Measurements from ENCODE around the gene SLC7A8.

The SLC7A8 gene

GRCh38 chr14:23099212-23099861, 84.1 kb downstream of the SLC7A8 start:
- H3K9ac ChIP-seq (ENCODE audit: low read length): no peak overlapping the region
- no peak overlapping the region for H3K4me3 ChIP-seq (ENCODE audit: low read length)
- H3K27ac ChIP-seq (ENCODE audit: low read length): no peak overlapping the region
- H3K36me3 ChIP-seq (replicated peaks; ENCODE audit: low read depth, low read length): peaks cover 18% of the 10 kb centered on the region
- no peaks in the 10 kb centered on the region for H3K27me3 ChIP-seq (ENCODE audit: low read depth, low read length)
- no peak for TF ChIP-seq EZH2phosphoT487 (IDR thresholded peaks at IDR 0.05; ENCODE audit: low read depth)
- TF ChIP-seq CTCF (IDR thresholded peaks at IDR 0.05; ENCODE audit: low read depth, low read length): no peak
- no peak overlapping the region for H2AFZ ChIP-seq (ENCODE audit: low read depth, low read length)
- H3K79me2 ChIP-seq (ENCODE audit: low read length): peaks cover 31% of the 10 kb centered on the region
- 0 out of 2 replicates have a peak, but pooled peaks cover 6% of the 10 kb centered on the region for H3K4me1 ChIP-seq (ENCODE audit: low read length)
- no peak overlapping the region for H3K4me2 ChIP-seq (ENCODE audit: low read length)
- peaks cover under 1% of the 10 kb centered on the region for H4K20me1 ChIP-seq (ENCODE audit: insufficient read depth, low read length)
- no peaks in the 10 kb centered on the region for H3K9me3 ChIP-seq (ENCODE audit: insufficient read depth, low read length)

- no peak overlapping the region for H3K4me3 ChIP-seq (ENCODE audit: low read length)
- H2AFZ ChIP-seq (ENCODE audit: low read depth, low read length): no peak overlapping the region
- H3K27me3 ChIP-seq (ENCODE audit: low read depth, low read length): no peaks in the 10 kb centered on the region
- H3K4me2 ChIP-seq (ENCODE audit: low read length): no peak overlapping the region
- H3K27ac ChIP-seq (ENCODE audit: low read length): no peak overlapping the region
- H3K79me2 ChIP-seq (ENCODE audit: low read length): peaks cover 47% of the 10 kb centered on the region
- no peaks in the 10 kb centered on the region for H3K9me3 ChIP-seq (ENCODE audit: insufficient read depth, low read length)
- peaks cover 16% of the 10 kb centered on the region for H4K20me1 ChIP-seq (ENCODE audit: insufficient read depth, low read length)
- peaks cover 24% of the 10 kb centered on the region for H3K36me3 ChIP-seq (replicated peaks; ENCODE audit: low read depth, low read length)
- TF ChIP-seq EZH2phosphoT487 (IDR thresholded peaks at IDR 0.05; ENCODE audit: low read depth): no peak
- no peak for TF ChIP-seq CTCF (IDR thresholded peaks at IDR 0.05; ENCODE audit: low read depth, low read length)
- peaks cover 14% of the 10 kb centered on the region for H3K4me1 ChIP-seq (ENCODE audit: low read length)
- no peak overlapping the region for H3K9ac ChIP-seq (ENCODE audit: low read length)
Measured at GRCh38 chr14:23097786-23098185, 85.7 kb downstream of the SLC7A8 start.

- peak within 1 kb of the TSS; percentile 64 for H2AFZ ChIP-seq (ENCODE audit: low read depth, low read length)
- no peaks in the 10 kb centered on the region for H3K9me3 ChIP-seq (ENCODE audit: insufficient read depth, low read length)
- no peaks in the 10 kb centered on the region for H3K27me3 ChIP-seq (ENCODE audit: low read depth, low read length)
- H3K36me3 ChIP-seq (replicated peaks; ENCODE audit: low read depth, low read length): peaks cover 32% of the 10 kb centered on the region
- peak within 1 kb of the TSS; percentile 88 for H3K9ac ChIP-seq (ENCODE audit: low read length)
- TF ChIP-seq CTCF (IDR thresholded peaks at IDR 0.05; ENCODE audit: low read depth, low read length) (no peak), EZH2phosphoT487 (IDR thresholded peaks at IDR 0.05; ENCODE audit: low read depth) (no peak)
- peak within 1 kb of the TSS; percentile 79 for H3K27ac ChIP-seq (ENCODE audit: low read length)
- H3K79me2 ChIP-seq (ENCODE audit: low read length): peaks cover 65% of the 10 kb centered on the region
- H3K4me1 ChIP-seq (ENCODE audit: low read length): peaks cover 14% of the 10 kb centered on the region
- H4K20me1 ChIP-seq (ENCODE audit: insufficient read depth, low read length): peaks cover 17% of the 10 kb centered on the region
- H3K4me3 ChIP-seq (ENCODE audit: low read length): peak within 1 kb of the TSS; percentile 86
- H3K4me2 ChIP-seq (ENCODE audit: low read length): peak within 1 kb of the TSS; percentile 96
Measured at GRCh38 chr14:23095196-23096108, 88.0 kb downstream of the SLC7A8 start, which contains the start of gene C14orf119. C14orf119 (plus strand) TSS chr14:23095505; CDS start chr14:23097659, 2,154 bp downstream.

GRCh38 chr14:23094666-23095195, 88.7 kb downstream of the SLC7A8 start, which contains the start of gene ACIN1:
ACIN1 (minus strand) TSS chr14:23095136; CDS start chr14:23095112, 24 bp downstream.
- H3K27me3 ChIP-seq (ENCODE audit: low read depth, low read length): no peaks in the 10 kb centered on the region
- peaks cover 14% of the 10 kb centered on the region for H3K4me1 ChIP-seq (ENCODE audit: low read length)
- peak within 1 kb of the TSS; percentile 86 for H3K4me3 ChIP-seq (ENCODE audit: low read length)
- H3K9me3 ChIP-seq (ENCODE audit: insufficient read depth, low read length): no peaks in the 10 kb centered on the region
- TF ChIP-seq CTCF (IDR thresholded peaks at IDR 0.05; ENCODE audit: low read depth, low read length) (no peak), EZH2phosphoT487 (IDR thresholded peaks at IDR 0.05; ENCODE audit: low read depth) (no peak)
- peaks cover 39% of the 10 kb centered on the region for H3K36me3 ChIP-seq (replicated peaks; ENCODE audit: low read depth, low read length)
- peaks cover 68% of the 10 kb centered on the region for H3K79me2 ChIP-seq (ENCODE audit: low read length)
- H3K4me2 ChIP-seq (ENCODE audit: low read length): peak within 1 kb of the TSS; percentile 96
- peak within 1 kb of the TSS; percentile 79 for H3K27ac ChIP-seq (ENCODE audit: low read length)
- peaks cover 17% of the 10 kb centered on the region for H4K20me1 ChIP-seq (ENCODE audit: insufficient read depth, low read length)
- peak within 1 kb of the TSS; percentile 64 for H2AFZ ChIP-seq (ENCODE audit: low read depth, low read length)
- peak within 1 kb of the TSS; percentile 88 for H3K9ac ChIP-seq (ENCODE audit: low read length)
